HepG2 (cell line): Measurements from ENCODE around the gene SYNGR2. TPM values are rescaled to one million over a fixed set of nuclear protein-coding genes. Genes with fewer than 3 reads are reported as not detected.

Source experiments
- ATAD3A ChIP-seq: sonication (generic); formaldehyde crosslinking; IDR thresholded peaks from 2 replicates; pipeline ENCODE4 v1.4.0; 2020; ENCODE audit warnings: missing genetic modification reagents
- BCLAF1 ChIP-seq: fragments of 450-650 bp; IDR thresholded peaks from 2 replicates; pipeline ENCODE4 v1.6.1; 2017; ENCODE audit warnings: mild to moderate bottlenecking
- FOSL1 ChIP-seq: sonication (generic); formaldehyde crosslinking; IDR thresholded peaks from 2 replicates; pipeline ENCODE4 v1.9.0; 2021; ENCODE audit warnings: missing genetic modification reagents, borderline replicate concordance
- FUBP1 ChIP-seq: sonication (generic); formaldehyde crosslinking; IDR thresholded peaks from 2 replicates; pipeline ENCODE4 v1.5.1; 2020; ENCODE audit warnings: missing genetic modification reagents, mild to moderate bottlenecking, borderline replicate concordance
- HBP1 ChIP-seq: IDR thresholded peaks from 2 replicates; pipeline ENCODE4 v1.6.1; 2016; ENCODE audit warnings: low read depth, control low read depth
- KLF12 ChIP-seq: sonication (generic); formaldehyde crosslinking; IDR thresholded peaks from 2 replicates; pipeline ENCODE4 v1.4.0; 2020; ENCODE audit warnings: missing genetic modification reagents, borderline replicate concordance
- KMT2B ChIP-seq: IDR thresholded peaks from 2 replicates; pipeline ENCODE4 v1.6.1; 2016; ENCODE audit warnings: missing genetic modification reagents, missing compliant biosample characterization
- POLR2A ChIP-seq, 2 experiments: IDR thresholded peaks; 2 replicates each; pipeline ENCODE4 v1.6.1; 2011; ENCODE audit warnings: low read depth in 2 of 2, low read length in 2 of 2, mild to moderate bottlenecking in 1 of 2, moderate library complexity in 1 of 2; ENCODE audit not compliant: insufficient read depth in 1 of 2
- SOX6 ChIP-seq, 2 experiments: fragments of 450-650 bp in 1 of 2; sonication (generic) in 1 of 2; formaldehyde crosslinking in 1 of 2; IDR thresholded peaks; 2 replicates each; pipeline versions ENCODE4 v1.4.0 to v1.6.1; 2017 to 2020; ENCODE audit warnings: antibody characterized with exemption in 1 of 2, mild to moderate bottlenecking in 1 of 2, missing genetic modification reagents in 1 of 2
- ZFX ChIP-seq: sonication (generic); formaldehyde crosslinking; IDR thresholded peaks from 2 replicates; pipeline ENCODE4 v1.4.0; 2020; ENCODE audit warnings: mild to moderate bottlenecking, low read depth, missing genetic modification reagents, moderate library complexity
- ZMYM2 ChIP-seq: sonication (generic); formaldehyde crosslinking; IDR thresholded peaks from 2 replicates; pipeline ENCODE4 v1.8.0; 2022; ENCODE audit warnings: mild to moderate bottlenecking, missing genetic modification reagents
- ZNF256 ChIP-seq: sonication (generic); formaldehyde crosslinking; conservative IDR thresholded peaks from 2 replicates; pipeline ENCODE4 v1.4.0; 2020; ENCODE audit warnings: missing genetic modification reagents
- ZNF263 ChIP-seq: sonication (generic); formaldehyde crosslinking; IDR thresholded peaks from 2 replicates; pipeline ENCODE4 v1.4.0; 2020; ENCODE audit warnings: missing genetic modification reagents
- ZNF614 ChIP-seq: IDR thresholded peaks from 2 replicates; pipeline ENCODE4 v1.6.1; 2018; ENCODE audit warnings: missing biosample characterization, missing genetic modification reagents, inconsistent platforms, borderline replicate concordance
- ZNF83 ChIP-seq: sonication (generic); formaldehyde crosslinking; IDR thresholded peaks from 2 replicates; pipeline ENCODE4 v1.4.0; 2020; ENCODE audit warnings: missing genetic modification reagents, mild to moderate bottlenecking, borderline replicate concordance
- ZNF878 ChIP-seq: sonication (generic); formaldehyde crosslinking; IDR thresholded peaks from 2 replicates; pipeline ENCODE4 v1.8.1; 2023; ENCODE audit warnings: mild to moderate bottlenecking, missing genetic modification reagents, moderate library complexity
- polyA plus RNA-seq, 8 experiments: library from polyadenylated mRNA; depleted of rRNA in 3 of 8; stranded (reverse) in 7 of 8; unstranded in 1 of 8; fragments of >200 nt; fragmentation: Illumina TruSeq in 4 of 8; extraction: Trizol in 4 of 8; gene quantifications; 2 replicates each; pipeline versions ENCODE4 v1.2.1 to v1.2.3, GENCODE V29; 2011 to 2016; ENCODE audit warnings: low read depth in 4 of 8, missing spikeins in 1 of 8, mixed read lengths in 1 of 8; ENCODE audit not compliant: insufficient read depth in 1 of 8
- total RNA-seq, 5 experiments: library from RNA; depleted of rRNA; stranded (reverse); fragments of >200 nt; fragmentation: Illumina TruSeq; extraction: Trizol; gene quantifications; 2 replicates each; pipeline ENCODE4 v1.2.3, GENCODE V29; 2016; ENCODE audit warnings: low read depth in 1 of 5
- TF ChIP-seq, protein P1 (sequence below): IDR thresholded peaks from 2 replicates; pipeline ENCODE4 v1.6.1; 2016
- TF ChIP-seq, protein P2 (sequence below): IDR thresholded peaks from 2 replicates; pipeline ENCODE4 v1.6.1; 2016; ENCODE audit warnings: missing compliant biosample characterization, missing genetic modification reagents, borderline replicate concordance
- TF ChIP-seq, protein P3 (sequence below): sonication (generic); formaldehyde crosslinking; IDR thresholded peaks from 2 replicates; pipeline ENCODE4 v1.9.0; 2022; ENCODE audit warnings: low read depth, missing genetic modification reagents

SYNGR2 gene
- total and polyA plus RNA-seq, 2 of the 13 experiments (the other 11 are each of a cell fraction or from before 2014, with no cell fraction given): 46.7 to 170 TPM

GRCh38 chr17:78130437-78131101, 37.8 kb upstream of the SYNGR2 start, which contains the start of gene TMC8 (continued):
- peak; percentile 57; the same call in 1 of the 2 replicates for TF ChIP-seq ZNF614 (CRISPR knock-in tag)
- TF ChIP-seq, protein P1, sequence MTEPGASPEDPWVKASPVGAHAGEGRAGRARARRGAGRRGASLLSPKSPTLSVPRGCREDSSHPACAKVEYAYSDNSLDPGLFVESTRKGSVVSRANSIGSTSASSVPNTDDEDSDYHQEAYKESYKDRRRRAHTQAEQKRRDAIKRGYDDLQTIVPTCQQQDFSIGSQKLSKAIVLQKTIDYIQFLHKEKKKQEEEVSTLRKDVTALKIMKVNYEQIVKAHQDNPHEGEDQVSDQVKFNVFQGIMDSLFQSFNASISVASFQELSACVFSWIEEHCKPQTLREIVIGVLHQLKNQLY (CRISPR knock-in tag): peak; percentile 86; the same call in 1 of the 2 replicates
- no peak; the same call in 1 of the 2 replicates for TF ChIP-seq ZNF83 (CRISPR knock-in tag)
- no peak for TF ChIP-seq BCLAF1
- peak; percentile 26; the same call in 1 of the 2 replicates for TF ChIP-seq ZNF878 (CRISPR knock-in tag)
- TF ChIP-seq HBP1: no peak
- TF ChIP-seq ZMYM2 (CRISPR knock-in tag): peak; percentile 65; the same call in 1 of the 2 replicates
- TF ChIP-seq KLF12 (CRISPR knock-in tag): no peak
- peak; percentile 95 for TF ChIP-seq ZFX (CRISPR knock-in tag)
- TF ChIP-seq ATAD3A (CRISPR knock-in tag): no peak
- TF ChIP-seq FUBP1: no peak
- TF ChIP-seq SOX6 (IDR thresholded peaks at IDR 0.05): no peak
- no peak; the same call in 1 of the 2 replicates for TF ChIP-seq SOX6 (CRISPR knock-in tag; IDR thresholded peaks at IDR 0.05)
- TF ChIP-seq, protein P2, sequence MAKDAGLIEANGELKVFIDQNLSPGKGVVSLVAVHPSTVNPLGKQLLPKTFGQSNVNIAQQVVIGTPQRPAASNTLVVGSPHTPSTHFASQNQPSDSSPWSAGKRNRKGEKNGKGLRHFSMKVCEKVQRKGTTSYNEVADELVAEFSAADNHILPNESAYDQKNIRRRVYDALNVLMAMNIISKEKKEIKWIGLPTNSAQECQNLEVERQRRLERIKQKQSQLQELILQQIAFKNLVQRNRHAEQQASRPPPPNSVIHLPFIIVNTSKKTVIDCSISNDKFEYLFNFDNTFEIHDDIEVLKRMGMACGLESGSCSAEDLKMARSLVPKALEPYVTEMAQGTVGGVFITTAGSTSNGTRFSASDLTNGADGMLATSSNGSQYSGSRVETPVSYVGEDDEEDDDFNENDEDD: peak; percentile 68; the same call in 1 of the 2 replicates
- peak; percentile 44; the same call in 1 of the 2 replicates for TF ChIP-seq KMT2B (CRISPR knock-in tag)
- no peak for TF ChIP-seq FOSL1 (CRISPR knock-in tag)
- no peak for TF ChIP-seq ZNF256
- TF ChIP-seq ZNF263 (CRISPR knock-in tag): peak; percentile 67
- TF ChIP-seq POLR2A (IDR thresholded peaks at IDR 0.05; ENCODE audit: insufficient read depth in 1 of 2, low read depth in 2 of 2, low read length in 2 of 2): peak in 1 of 2 experiments; percentile 57; a peak in 2 of 4 replicates
- TF ChIP-seq, protein P3, sequence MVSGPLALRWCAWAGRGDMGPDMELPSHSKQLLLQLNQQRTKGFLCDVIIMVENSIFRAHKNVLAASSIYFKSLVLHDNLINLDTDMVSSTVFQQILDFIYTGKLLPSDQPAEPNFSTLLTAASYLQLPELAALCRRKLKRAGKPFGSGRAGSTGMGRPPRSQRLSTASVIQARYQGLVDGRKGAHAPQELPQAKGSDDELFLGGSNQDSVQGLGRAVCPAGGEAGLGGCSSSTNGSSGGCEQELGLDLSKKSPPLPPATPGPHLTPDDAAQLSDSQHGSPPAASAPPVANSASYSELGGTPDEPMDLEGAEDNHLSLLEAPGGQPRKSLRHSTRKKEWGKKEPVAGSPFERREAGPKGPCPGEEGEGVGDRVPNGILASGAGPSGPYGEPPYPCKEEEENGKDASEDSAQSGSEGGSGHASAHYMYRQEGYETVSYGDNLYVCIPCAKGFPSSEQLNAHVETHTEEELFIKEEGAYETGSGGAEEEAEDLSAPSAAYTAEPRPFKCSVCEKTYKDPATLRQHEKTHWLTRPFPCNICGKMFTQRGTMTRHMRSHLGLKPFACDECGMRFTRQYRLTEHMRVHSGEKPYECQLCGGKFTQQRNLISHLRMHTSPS: 0 out of 2 replicates have a peak, but pooled peaks have one; percentile 38
